ENCODE results near the gene LACTBL1. TPM values are rescaled to one million over a fixed set of nuclear protein-coding genes. Genes with fewer than 3 reads are reported as not detected.

Gene LACTBL1
- total RNA-seq, 2 donors from 2014 or later: not detected

DNA sequence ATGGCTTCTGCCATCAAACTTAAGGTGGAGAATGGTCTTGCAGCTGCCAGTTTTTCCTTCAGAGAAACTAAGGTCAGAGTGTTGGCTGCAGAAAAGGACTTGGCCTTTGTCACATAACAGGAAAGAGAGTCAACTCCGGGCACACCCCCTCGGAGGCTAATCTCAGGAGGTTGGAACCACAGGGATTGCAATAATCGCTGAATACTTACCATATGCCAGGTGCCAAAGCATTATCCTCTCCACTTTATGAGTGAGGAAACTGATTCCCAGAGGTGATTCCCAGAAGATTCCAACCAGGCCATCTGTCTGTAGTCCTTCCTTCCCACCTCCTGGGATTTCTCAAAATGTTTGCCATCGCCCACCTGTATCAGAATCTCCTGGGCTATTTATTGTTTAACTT lies 54.0 kb downstream of the LACTBL1 start:
- ATAC-seq (ENCODE audit: insufficient number of reproducible peaks, low FRiP score, low read depth) (no peak), DNase-seq (ENCODE audit: low spot score) (no peak)
- Histone ChIP-seq H3K4me3 (no peak overlapping the region), H3K27ac (no peak overlapping the region), H3K9me3 (no peaks in the 10 kb centered on the region), H3K27me3 (replicated peaks; ENCODE audit: insufficient read depth) (no peaks in the 10 kb centered on the region), H3K4me1 (ENCODE audit: control insufficient read depth in 1 of 2, low read depth in 2 of 2) (peaks cover 0 to 5% of the 10 kb centered on the region in 2 donors), H3K36me3 (no peaks in the 10 kb centered on the region)
- TF ChIP-seq, protein P1, sequence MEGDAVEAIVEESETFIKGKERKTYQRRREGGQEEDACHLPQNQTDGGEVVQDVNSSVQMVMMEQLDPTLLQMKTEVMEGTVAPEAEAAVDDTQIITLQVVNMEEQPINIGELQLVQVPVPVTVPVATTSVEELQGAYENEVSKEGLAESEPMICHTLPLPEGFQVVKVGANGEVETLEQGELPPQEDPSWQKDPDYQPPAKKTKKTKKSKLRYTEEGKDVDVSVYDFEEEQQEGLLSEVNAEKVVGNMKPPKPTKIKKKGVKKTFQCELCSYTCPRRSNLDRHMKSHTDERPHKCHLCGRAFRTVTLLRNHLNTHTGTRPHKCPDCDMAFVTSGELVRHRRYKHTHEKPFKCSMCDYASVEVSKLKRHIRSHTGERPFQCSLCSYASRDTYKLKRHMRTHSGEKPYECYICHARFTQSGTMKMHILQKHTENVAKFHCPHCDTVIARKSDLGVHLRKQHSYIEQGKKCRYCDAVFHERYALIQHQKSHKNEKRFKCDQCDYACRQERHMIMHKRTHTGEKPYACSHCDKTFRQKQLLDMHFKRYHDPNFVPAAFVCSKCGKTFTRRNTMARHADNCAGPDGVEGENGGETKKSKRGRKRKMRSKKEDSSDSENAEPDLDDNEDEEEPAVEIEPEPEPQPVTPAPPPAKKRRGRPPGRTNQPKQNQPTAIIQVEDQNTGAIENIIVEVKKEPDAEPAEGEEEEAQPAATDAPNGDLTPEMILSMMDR (IDR thresholded peaks at IDR 0.05): no peak

DNA sequence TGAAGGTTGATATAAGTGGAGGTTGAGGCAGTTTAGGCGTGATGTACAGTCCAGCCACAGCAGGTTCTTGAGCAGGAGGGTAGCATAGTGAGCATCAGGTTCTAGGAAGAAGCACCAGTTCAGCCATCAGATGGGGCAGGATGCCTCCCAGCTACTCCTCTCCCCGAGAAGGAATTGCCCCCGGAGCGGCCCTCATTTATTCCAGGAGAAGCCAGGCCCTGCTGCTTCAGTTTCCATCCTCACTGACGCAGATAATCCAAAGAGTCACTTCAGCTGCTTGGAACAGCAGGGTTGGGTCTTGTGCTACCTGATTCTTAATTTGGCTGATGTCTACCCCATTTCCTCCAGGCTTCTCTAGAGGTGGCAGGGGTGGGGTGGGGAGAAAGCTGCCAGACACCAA lies 54.7 kb downstream of the LACTBL1 start:
- Histone ChIP-seq H3K4me3 (no peak overlapping the region), H3K27ac (no peak overlapping the region), H3K4me1 (ENCODE audit: control insufficient read depth in 1 of 2, low read depth in 2 of 2) (peaks cover 0 to 8% of the 10 kb centered on the region in 2 donors), H3K9me3 (no peaks in the 10 kb centered on the region), H3K27me3 (replicated peaks; ENCODE audit: insufficient read depth) (no peaks in the 10 kb centered on the region), H3K36me3 (no peaks in the 10 kb centered on the region)
- TF ChIP-seq, protein P1 (IDR thresholded peaks at IDR 0.05): no peak
- DNase-seq (ENCODE audit: low spot score): no peak
- ATAC-seq (ENCODE audit: insufficient number of reproducible peaks, low FRiP score, low read depth): no peak

DNA sequence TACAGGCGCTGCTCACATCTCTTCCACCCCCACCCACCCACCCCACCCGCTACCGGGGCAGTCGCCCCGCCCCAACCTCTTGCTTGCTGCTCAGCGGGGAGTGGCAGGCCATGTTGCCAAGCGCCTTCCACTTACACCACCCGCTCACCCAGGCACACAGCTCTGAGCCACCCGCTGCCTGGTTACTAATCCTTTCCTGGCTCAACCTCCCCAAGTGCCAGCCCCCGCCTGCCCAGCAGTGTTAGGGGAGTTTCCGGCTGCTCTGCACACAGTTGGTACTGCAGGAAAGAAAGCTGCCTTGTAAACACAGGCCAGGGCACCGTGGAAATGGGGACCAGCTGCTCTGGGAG lies 56.2 kb downstream of the LACTBL1 start:
- Histone ChIP-seq H3K36me3 (no peaks in the 10 kb centered on the region), H3K27me3 (replicated peaks; ENCODE audit: insufficient read depth) (no peaks in the 10 kb centered on the region), H3K4me3 (no peak overlapping the region), H3K9me3 (no peaks in the 10 kb centered on the region), H3K4me1 (ENCODE audit: control insufficient read depth in 1 of 2, low read depth in 2 of 2) (peaks cover 0 to 8% of the 10 kb centered on the region in 2 donors), H3K27ac (no peak overlapping the region)
- TF ChIP-seq, protein P1 (IDR thresholded peaks at IDR 0.05): no peak
- DNase-seq (ENCODE audit: low spot score) (no peak), ATAC-seq (ENCODE audit: insufficient number of reproducible peaks, low FRiP score, low read depth) (no peak)

DNA sequence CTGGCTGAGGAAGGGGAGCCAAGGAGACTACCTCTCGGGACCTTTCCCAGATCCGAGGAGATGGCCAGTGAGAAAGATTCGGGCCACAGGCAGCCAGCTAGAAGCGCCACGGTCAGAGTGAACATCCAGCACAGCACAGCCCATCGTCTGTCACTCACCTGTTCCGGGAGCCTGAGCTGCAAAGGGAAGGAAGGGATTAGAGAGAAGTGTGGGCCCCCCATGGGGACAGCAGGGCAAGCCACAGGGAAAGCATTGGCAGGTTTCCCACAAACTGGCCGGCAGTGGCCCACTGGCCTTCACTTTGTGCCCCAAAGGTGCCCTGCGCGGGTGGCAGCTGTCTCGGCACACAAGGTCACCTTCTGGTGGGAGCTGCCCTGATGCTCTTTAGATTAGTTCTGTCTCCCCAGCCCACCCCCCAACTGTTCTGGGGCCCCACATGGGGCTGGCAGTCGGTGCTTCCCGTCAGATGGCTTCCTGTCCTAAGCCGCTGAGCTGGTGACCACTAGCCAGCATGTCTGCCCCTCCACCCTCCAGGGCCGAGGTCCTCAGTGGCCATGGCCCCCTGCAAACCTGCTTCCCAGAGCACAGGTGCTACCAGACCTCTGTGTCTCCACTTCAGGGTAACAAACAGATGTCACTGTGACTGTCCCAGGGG lies 56.7 kb downstream of the LACTBL1 start:
- ATAC-seq (ENCODE audit: insufficient number of reproducible peaks, low FRiP score, low read depth) (no peak), DNase-seq (ENCODE audit: low spot score) (no peak)
- TF ChIP-seq, protein P1 (IDR thresholded peaks at IDR 0.05): no peak
- Histone ChIP-seq H3K27ac (no peak overlapping the region), H3K4me3 (no peak overlapping the region), H3K4me1 (ENCODE audit: control insufficient read depth in 1 of 2, low read depth in 2 of 2) (peaks cover 0 to 8% of the 10 kb centered on the region in 2 donors), H3K27me3 (replicated peaks; ENCODE audit: insufficient read depth) (no peaks in the 10 kb centered on the region), H3K9me3 (no peaks in the 10 kb centered on the region), H3K36me3 (no peaks in the 10 kb centered on the region)

DNA sequence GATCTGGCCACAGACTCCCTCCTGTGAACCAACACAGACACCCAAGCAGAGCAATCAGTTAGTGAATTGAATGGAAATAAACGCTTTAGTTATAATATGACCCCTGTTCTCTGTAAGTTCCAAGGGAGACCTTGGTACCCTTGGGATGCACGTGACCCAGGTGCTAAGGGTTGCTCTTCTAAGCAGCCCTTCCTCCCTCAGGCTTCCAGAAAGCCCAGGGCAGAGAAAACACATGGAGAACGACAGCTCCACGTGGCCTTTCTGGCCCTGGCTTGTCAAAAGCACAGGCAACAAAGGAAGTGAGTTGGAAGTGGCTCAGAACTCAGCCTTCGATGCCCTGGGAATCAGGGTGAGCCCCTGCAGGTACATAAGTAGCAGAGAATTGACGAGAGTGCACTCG lies 57.4 kb downstream of the LACTBL1 start:
- ATAC-seq (ENCODE audit: insufficient number of reproducible peaks, low FRiP score, low read depth): no peak

More for the DNA sequence above, 57.4 kb downstream of the LACTBL1 start:
- no peaks in the 10 kb centered on the region for H3K36me3 ChIP-seq
- no peak overlapping the region for H3K27ac ChIP-seq
- peaks cover 0 to 8% of the 10 kb centered on the region in 2 donors for H3K4me1 ChIP-seq (ENCODE audit: control insufficient read depth in 1 of 2, low read depth in 2 of 2)
- H3K4me3 ChIP-seq: no peak overlapping the region
- TF ChIP-seq, protein P1 (IDR thresholded peaks at IDR 0.05): no peak
- no peaks in the 10 kb centered on the region for H3K9me3 ChIP-seq
- no peaks in the 10 kb centered on the region for H3K27me3 ChIP-seq (replicated peaks; ENCODE audit: insufficient read depth)
- no peak for DNase-seq (ENCODE audit: low spot score)

Data from thoracic aorta (tissue), 2 donors.